GM12873 (cell line): ENCODE results near the gene DLEC1.

ENCODE experiments used
- TF ChIP-seq, protein P1 (sequence below): IDR thresholded peaks from 2 replicates; pipeline ENCODE4 v1.5.1; 2012; ENCODE audit warnings: low read depth, mild to moderate bottlenecking, moderate library complexity, low read length, control low read depth; ENCODE audit not compliant: insufficient read depth; ENCODE audit errors: missing control alignments

The DLEC1 gene

DNA sequence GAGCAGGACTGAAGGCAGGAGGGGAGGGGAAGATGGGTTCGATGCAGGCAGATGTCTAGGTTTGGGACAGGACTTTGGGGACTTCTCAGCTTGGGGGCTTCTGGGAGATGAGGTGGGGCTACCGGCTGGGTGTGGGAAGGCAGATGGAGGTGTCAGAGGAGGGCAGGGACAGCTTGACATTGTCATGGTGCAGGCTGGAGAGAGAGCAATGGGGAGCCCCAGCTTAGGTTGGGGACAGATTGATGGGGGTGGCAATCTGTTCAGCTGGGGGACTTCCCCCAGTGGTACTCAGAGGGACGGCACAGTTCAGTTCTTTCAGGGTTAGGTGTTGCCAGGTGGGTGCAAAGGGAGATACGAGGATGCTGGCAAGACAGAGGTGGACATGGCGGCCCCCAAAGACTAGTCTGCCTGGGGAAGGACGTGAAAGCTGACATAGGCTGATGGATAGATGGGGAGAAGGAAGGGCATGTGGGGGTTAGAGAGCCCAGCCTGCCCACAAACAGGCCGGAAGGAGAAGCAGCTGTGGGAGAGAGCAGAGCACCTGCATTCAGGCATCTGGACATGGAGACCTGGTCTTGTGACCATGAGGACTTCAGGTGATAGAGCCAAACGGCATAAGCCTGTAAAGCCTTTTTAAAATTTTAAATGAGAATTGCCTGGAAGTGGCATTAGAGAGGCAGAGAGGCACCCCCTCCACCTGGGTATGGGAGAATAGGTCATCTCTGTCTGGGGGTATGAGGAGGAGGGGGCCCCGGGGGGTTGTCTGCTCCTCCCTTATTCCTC, 76.8 kb downstream of the DLEC1 start:
- TF ChIP-seq, protein P1, sequence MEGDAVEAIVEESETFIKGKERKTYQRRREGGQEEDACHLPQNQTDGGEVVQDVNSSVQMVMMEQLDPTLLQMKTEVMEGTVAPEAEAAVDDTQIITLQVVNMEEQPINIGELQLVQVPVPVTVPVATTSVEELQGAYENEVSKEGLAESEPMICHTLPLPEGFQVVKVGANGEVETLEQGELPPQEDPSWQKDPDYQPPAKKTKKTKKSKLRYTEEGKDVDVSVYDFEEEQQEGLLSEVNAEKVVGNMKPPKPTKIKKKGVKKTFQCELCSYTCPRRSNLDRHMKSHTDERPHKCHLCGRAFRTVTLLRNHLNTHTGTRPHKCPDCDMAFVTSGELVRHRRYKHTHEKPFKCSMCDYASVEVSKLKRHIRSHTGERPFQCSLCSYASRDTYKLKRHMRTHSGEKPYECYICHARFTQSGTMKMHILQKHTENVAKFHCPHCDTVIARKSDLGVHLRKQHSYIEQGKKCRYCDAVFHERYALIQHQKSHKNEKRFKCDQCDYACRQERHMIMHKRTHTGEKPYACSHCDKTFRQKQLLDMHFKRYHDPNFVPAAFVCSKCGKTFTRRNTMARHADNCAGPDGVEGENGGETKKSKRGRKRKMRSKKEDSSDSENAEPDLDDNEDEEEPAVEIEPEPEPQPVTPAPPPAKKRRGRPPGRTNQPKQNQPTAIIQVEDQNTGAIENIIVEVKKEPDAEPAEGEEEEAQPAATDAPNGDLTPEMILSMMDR: no peak

DNA sequence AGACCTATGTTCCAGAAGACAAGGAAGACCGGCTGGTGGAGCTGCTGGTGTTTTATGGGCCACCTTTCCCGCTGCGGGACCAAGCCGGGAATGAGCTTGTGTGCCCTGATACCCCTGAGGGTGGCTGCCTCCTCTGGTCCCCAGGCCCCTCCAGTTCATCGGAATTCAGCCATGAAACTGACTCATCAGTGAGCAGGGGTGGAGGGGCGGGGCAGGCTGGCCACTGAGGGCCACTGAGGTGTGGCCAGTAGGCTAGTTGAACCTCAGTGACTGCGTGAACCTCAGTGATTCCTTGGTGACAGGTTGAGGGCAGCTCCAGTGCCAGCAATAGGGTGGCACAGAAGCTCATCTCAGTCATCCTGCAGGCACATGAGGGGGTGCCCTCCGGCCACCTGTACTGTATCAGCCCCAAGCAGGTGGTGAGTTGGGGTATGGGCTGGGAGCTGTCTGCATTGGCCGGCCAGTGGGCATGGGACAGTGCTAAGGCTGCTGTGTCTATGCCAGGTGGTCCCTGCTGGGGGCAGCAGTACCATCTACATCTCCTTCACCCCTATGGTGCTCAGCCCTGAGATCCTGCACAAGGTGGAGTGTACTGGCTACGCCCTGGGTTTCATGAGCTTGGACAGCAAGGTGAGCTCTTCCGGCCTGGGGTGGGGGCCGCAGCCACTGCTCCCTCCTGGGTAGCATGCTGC, 77.6 kb downstream of the DLEC1 start:
- TF ChIP-seq, protein P1: peak; percentile 11

DNA sequence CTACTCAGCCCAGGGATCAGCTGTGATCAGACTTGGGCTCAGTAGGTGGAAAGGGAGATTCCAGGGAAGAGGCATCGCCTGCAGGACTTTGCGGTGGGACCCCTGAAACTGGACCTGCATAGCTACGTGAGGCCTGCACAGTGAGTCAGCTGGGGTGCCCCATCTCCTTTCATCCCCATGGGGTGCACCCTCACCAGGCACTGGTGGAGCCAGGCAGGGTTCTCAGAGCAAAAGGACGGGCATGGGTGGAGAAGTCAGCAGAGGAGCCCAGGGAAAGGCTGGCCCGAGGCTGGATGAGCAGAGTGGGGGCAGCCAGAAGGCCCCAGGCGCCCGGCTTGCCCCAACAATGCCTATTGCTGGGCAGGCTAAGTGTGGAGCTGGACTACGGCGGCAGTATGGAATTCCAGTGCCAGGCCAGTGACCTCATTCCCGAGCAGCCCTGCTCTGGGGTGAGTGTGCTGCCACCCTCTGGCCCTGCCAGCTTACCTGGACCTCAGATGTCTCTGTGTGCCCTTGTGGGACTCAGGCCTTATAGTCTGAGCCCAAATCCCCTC, 78.2 kb downstream of the DLEC1 start:
- TF ChIP-seq, protein P1: no peak

DNA sequence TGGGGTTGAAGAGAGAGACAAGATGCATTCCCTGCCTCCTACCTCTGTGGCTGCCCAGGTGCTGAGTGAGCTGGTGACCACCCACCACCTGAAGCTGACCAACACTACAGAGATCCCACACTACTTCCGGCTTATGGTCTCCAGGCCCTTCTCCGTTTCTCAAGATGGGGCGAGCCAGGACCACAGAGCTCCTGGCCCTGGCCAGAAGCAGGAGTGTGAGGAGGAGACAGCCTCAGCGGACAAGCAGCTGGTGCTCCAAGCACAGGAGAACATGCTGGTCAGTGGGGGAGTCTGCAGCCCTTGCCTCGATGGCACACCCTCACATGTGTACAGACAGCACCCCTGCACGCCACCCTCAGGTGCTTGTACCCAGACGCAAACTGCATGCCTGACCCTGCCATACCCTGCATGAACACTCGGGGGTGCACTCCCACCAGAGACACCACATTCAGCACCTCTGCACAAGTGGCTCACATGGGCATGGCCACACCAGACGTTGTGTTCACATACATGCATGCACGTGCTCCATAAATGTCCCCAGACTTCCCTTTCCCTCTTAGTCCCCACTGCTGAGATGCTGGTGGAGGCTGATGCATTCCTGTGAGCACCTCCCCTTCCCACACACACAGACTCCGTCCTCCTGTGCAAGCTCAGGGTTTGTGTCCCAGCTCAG, 78.9 kb downstream of the DLEC1 start:
- TF ChIP-seq, protein P1: peak; percentile 98

DNA sequence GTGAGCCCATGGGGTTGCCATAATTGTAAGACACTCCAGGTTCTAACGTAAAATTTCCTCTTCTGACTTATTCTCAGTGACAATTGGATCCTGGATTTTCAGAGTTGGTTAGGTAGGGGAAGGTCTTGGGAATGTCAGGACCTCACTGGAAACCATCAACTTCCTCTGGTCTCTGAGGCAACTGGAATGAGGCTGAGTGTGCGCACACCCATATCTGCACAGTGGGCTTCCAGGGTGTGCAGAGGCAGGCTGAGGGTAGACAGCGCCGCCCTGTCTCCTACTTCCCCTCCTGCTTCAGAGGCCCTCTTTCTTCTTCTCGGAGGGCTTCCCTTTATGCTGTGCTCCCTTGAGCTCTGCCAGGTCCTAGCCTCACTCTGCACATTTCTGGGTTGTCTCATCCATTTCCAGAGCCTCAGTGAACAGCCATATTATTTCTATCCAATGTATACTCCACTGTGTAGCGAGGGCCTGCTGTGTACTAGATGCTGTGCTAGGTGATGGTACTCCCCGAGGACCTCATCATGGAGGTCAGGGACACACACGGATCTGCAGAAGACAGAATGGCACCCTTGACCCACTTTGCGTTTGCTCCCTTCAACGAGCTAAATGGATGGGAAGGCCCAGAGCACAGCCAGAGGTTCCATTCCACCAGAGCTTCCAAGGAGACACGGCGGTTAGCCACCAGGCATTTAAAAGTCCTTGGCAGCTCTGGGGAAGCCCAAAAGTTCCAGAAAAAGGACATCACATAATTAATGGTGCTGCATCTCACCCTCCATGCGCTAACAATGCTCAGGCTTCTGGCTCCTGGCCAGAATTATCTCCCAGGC, 79.6 kb downstream of the DLEC1 start:
- TF ChIP-seq, protein P1: no peak

DNA sequence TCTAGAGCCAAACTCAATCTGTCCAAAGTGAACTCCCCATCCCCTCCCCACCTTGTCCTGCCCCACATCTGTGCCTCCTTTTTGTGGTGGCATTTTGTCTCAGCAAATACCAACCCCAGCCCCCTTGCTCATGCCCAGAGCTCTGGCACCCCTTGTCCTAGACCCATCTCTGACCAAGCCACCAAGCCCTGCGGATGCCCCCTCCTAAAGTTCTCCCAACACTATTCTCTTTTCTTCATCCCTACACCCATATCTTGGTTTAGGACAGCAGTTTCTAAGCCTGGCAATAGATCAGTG, 80.2 kb downstream of the DLEC1 start:
- TF ChIP-seq, protein P1: no peak
